ENCODE results near the gene NPTN. TPM values are rescaled to one million over a fixed set of nuclear protein-coding genes. Genes with fewer than 3 reads are reported as not detected.

Gene NPTN
- polyA plus RNA-seq, 1 of the 3 experiments (the other 2 are of a cell fraction) = 177 TPM

GRCh38 chr15:73679964-73680363 lies 46.8 kb upstream of the NPTN start (continued):
- TF ChIP-seq ZBTB33 (IDR thresholded peaks at IDR 0.05; ENCODE audit: borderline replicate concordance, low read depth) (no peak), RXRA (IDR thresholded peaks at IDR 0.05; ENCODE audit: borderline replicate concordance, low read depth) (no peak), RCOR1 (IDR thresholded peaks at IDR 0.05; ENCODE audit: low read length) (no peak), ELF1 (IDR thresholded peaks at IDR 0.05) (no peak)

DNA sequence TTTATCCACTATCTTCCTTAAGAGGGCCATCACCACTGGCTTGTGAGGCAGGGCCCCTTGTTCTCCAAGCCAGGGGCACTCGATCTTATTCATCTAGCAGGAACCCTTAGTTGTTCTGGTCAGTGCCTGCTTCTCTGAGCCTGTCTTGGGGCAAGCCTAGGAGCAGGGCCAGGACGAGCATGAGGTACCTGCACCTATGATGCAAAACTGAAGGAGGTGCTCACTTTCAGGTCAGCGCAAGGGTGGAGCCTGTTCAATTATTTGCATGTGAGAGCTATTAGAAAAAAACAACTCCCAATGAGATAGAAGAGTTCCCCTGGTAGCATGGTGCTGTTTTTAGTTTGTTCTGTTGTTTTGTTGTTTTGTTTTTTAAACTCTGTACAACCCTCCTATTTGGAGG lies 46.0 kb upstream of the NPTN start:
- H3K4me1 ChIP-seq (ENCODE audit: control insufficient read depth in 1 of 2, insufficient read depth in 2 of 2, low read depth in 1 of 2, low read length in 1 of 2) = peaks cover 6 to 7% of the 10 kb centered on the region in 2 experiments; a peak in 1 of 4 replicates
- DNase-seq = no peak
- H3K27me3 ChIP-seq (ENCODE audit: insufficient read depth) = peaks cover 7% of the 10 kb centered on the region; the same call in 1 of the 2 replicates
- H3K4me3 ChIP-seq (ENCODE audit: low read depth in 2 of 2, low read length in 1 of 2) = no peak overlapping the region
- TF ChIP-seq FOXJ3 (CRISPR knock-in tag; IDR thresholded peaks at IDR 0.05) = no peak
- TF ChIP-seq YY1 (IDR thresholded peaks at IDR 0.05; ENCODE audit: low read depth) = no peak
- no peak for TF ChIP-seq RXRA (IDR thresholded peaks at IDR 0.05; ENCODE audit: borderline replicate concordance, low read depth)
- no peak for TF ChIP-seq CTCF (IDR thresholded peaks at IDR 0.05)
- no peak for TF ChIP-seq USF1 (IDR thresholded peaks at IDR 0.05; ENCODE audit: borderline replicate concordance, low read depth)
- TF ChIP-seq, protein P1, sequence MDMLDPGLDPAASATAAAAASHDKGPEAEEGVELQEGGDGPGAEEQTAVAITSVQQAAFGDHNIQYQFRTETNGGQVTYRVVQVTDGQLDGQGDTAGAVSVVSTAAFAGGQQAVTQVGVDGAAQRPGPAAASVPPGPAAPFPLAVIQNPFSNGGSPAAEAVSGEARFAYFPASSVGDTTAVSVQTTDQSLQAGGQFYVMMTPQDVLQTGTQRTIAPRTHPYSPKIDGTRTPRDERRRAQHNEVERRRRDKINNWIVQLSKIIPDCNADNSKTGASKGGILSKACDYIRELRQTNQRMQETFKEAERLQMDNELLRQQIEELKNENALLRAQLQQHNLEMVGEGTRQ (IDR thresholded peaks at IDR 0.05; ENCODE audit: borderline replicate concordance, low read depth, low read length) = no peak
- TF ChIP-seq TEAD4 (IDR thresholded peaks at IDR 0.05; ENCODE audit: borderline replicate concordance, insufficient read depth) = no peak
- no peak for TF ChIP-seq SMC3 (IDR thresholded peaks at IDR 0.05; ENCODE audit: low read depth, low read length)
- TF ChIP-seq RAD21 (IDR thresholded peaks at IDR 0.05; ENCODE audit: low read length) = no peak
- no peak for TF ChIP-seq GABPA (IDR thresholded peaks at IDR 0.05; ENCODE audit: low read depth)
- TF ChIP-seq TCF12 (IDR thresholded peaks at IDR 0.05) = no peak
- TF ChIP-seq RCOR1 (IDR thresholded peaks at IDR 0.05; ENCODE audit: low read length) = no peak
- no peak for TF ChIP-seq TAF1 (IDR thresholded peaks at IDR 0.05; ENCODE audit: borderline replicate concordance, low read depth, low read length)
- TF ChIP-seq CHD2 (IDR thresholded peaks at IDR 0.05; ENCODE audit: low read length, partially characterized antibody) = no peak
- TF ChIP-seq EP300 (IDR thresholded peaks at IDR 0.05; ENCODE audit: borderline replicate concordance in 1 of 2, low read depth in 1 of 2, low read length in 1 of 2) = no peak
- TF ChIP-seq SIN3A (IDR thresholded peaks at IDR 0.05; ENCODE audit: borderline replicate concordance, low read depth, low read length) = no peak
- no peak for TF ChIP-seq NRF1 (IDR thresholded peaks at IDR 0.05; ENCODE audit: low read depth, low read length)
- no peak for TF ChIP-seq POLR2AphosphoS5 (IDR thresholded peaks at IDR 0.05; ENCODE audit: low read depth, low read length)
- H4K20me1 ChIP-seq (ENCODE audit: insufficient read depth) = no peaks in the 10 kb centered on the region
- H3K9me2 ChIP-seq = no peaks in the 10 kb centered on the region
- H3K79me2 ChIP-seq (ENCODE audit: insufficient read depth) = no peaks in the 10 kb centered on the region
- no peak overlapping the region for H3K4me2 ChIP-seq
- 69% methylated on average over 3 of the region's 3 CpGs for whole genome bisulfite sequencing (ENCODE audit: low lambda C conversion rate)
- H3F3A ChIP-seq (replicated peaks; ENCODE audit: insufficient read depth) = peaks cover 8% of the 10 kb centered on the region
- no peaks in the 10 kb centered on the region for H3K9me3 ChIP-seq
- H3K36me3 ChIP-seq (replicated peaks in 1 of 2; ENCODE audit: control insufficient read depth in 1 of 2, insufficient read depth in 2 of 2, low read length in 1 of 2) = no peaks in the 10 kb centered on the region
- H3K9ac ChIP-seq = no peak overlapping the region
- no peak overlapping the region for H3K27ac ChIP-seq (ENCODE audit: low read depth in 2 of 2, low read length in 1 of 2)
- ChIA-PET CTCF (interaction anchor here (0.6 to 15.1 kb wide), 4 partner anchors 20 to 407 kb away, joined by 3 to 418 read pairs (median 22); no protein-coding TSS in a partner anchor), POLR2A (no interaction called here)
- no peak overlapping the region for H2AFZ ChIP-seq (ENCODE audit: low read depth)
